ENCODE results near the gene ATP5MG. TPM values are rescaled to one million over a fixed set of nuclear protein-coding genes. Genes with fewer than 3 reads are reported as not detected.

The ATP5MG gene
- total RNA-seq, 6 donors from 2014 or later = 22.2 to 178 (median 58.0) TPM

DNA sequence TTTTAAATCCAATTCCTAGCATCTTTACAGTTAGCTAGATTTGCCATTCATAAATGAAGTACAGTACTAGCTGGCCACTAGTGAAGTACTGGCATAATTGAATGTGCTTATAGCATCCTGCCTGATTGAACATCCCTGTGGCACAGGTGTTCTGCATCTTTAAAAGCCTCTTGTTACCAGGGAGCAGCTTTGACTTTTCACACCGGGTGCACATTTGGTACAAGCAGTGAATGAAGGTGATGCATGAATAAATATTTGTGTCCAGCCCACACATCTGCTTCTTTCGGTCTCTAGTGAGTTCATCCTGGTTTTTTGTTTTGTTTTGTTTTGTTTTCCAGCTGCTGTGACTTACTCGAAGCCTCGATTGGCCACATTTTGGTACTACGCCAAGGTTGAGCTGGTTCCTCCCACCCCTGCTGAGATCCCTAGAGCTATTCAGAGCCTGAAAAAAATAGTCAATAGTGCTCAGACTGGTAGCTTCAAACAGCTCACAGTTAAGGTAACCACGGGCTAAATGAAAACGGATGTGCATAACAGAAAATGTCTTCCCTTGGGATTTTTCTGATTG is 5.3 kb downstream of the ATP5MG start:
- DNase-seq (no peak), ATAC-seq (ENCODE audit: low FRiP score in 2 of 2) (no peak)
- peaks cover 20 to 30% (median 25%) of the 10 kb centered on the region in 4 donors for H3K4me1 ChIP-seq
- no peak overlapping the region for H3K4me3 ChIP-seq
- H3K27ac ChIP-seq = no peak overlapping the region
- peaks cover 0 to 56% (median 26%) of the 10 kb centered on the region in 4 donors for H3K36me3 ChIP-seq
- H3K27me3 ChIP-seq = no peaks in the 10 kb centered on the region
- TF ChIP-seq POLR2A (IDR thresholded peaks at IDR 0.05) = no peak
- no peak for TF ChIP-seq POLR2AphosphoS5 (IDR thresholded peaks at IDR 0.05)
- TF ChIP-seq EP300 (IDR thresholded peaks at IDR 0.05) = no peak
- TF ChIP-seq, protein P1, sequence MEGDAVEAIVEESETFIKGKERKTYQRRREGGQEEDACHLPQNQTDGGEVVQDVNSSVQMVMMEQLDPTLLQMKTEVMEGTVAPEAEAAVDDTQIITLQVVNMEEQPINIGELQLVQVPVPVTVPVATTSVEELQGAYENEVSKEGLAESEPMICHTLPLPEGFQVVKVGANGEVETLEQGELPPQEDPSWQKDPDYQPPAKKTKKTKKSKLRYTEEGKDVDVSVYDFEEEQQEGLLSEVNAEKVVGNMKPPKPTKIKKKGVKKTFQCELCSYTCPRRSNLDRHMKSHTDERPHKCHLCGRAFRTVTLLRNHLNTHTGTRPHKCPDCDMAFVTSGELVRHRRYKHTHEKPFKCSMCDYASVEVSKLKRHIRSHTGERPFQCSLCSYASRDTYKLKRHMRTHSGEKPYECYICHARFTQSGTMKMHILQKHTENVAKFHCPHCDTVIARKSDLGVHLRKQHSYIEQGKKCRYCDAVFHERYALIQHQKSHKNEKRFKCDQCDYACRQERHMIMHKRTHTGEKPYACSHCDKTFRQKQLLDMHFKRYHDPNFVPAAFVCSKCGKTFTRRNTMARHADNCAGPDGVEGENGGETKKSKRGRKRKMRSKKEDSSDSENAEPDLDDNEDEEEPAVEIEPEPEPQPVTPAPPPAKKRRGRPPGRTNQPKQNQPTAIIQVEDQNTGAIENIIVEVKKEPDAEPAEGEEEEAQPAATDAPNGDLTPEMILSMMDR (IDR thresholded peaks at IDR 0.05) = no peak
- no peaks in the 10 kb centered on the region for H3K9me3 ChIP-seq
- 70 to 75% methylated on average over 7 of the region's 7 CpGs for WGBS, 2 donors

DNA sequence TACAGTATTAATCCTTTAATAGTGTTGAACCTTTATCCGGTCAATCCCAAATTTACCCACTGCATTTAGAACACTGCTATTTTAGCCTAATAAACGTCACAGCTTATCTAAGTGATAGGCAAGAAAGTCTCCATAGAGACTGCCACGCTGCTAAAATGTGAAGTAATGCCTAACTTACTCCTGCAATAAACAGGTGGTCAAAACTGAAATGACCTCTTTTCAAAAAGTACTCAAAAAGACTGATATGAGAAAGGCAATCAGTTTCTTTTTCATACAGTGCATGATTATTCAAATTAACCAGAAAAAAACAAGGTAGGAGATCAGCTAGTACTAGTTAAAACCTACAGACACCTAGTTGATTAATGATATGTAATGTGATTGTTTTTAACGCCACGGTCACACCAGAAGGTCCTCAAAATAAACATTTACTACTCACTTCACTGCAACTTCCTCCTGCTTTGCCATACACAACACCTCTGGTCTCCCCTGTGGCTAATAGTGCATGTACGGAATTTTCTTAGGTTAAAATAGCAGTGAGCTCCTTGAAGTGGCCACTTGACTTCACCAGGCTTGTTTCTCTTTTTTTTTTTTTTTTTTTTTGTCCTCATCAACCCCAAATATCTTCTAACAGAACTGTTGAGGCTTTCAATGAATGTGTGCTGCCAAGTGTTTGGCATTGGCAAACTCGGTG is 8.8 kb downstream of the ATP5MG start:
- ATAC-seq (ENCODE audit: low FRiP score in 2 of 2) (no peak), DNase-seq (no peak)
- no peak overlapping the region for H3K27ac ChIP-seq
- peaks cover 0 to 54% (median 31%) of the 10 kb centered on the region in 4 donors for H3K36me3 ChIP-seq
- TF ChIP-seq, protein P1 (IDR thresholded peaks at IDR 0.05) = no peak
- no peaks in the 10 kb centered on the region for H3K27me3 ChIP-seq
- 65 to 69% methylated on average over 7 of the region's 7 CpGs for WGBS, 2 donors
- H3K4me3 ChIP-seq = no peak overlapping the region
- no peaks in the 10 kb centered on the region for H3K9me3 ChIP-seq
- H3K4me1 ChIP-seq = no peaks in the 10 kb centered on the region

DNA sequence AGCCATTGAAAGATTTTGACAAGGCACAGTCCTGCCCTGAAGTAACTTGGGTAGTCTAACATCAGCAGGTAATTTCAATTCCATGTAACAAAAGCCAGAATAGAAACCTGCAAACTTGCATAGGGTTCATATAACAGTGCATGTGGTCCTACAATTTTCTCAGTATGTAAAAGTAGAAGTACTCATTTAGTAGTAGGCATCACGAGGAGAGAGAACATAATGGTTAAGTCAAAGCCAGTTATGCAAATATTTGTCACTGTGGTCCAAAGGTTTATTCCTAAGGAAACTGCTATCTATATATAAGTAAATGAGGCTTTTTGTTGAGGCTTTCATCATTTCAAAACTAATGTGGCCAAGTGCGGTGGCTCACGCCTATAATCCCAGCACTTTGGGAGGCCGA is 10.1 kb downstream of the ATP5MG start:
- ATAC-seq (ENCODE audit: low FRiP score in 2 of 2) (no peak), DNase-seq (no peak)
- TF ChIP-seq POLR2A (IDR thresholded peaks at IDR 0.05) (no peak), EP300 (IDR thresholded peaks at IDR 0.05) (no peak), POLR2AphosphoS5 (IDR thresholded peaks at IDR 0.05) (no peak)
- TF ChIP-seq, protein P1 (IDR thresholded peaks at IDR 0.05) = no peak
- Histone ChIP-seq H3K36me3 (peaks cover 0 to 43% (median 28%) of the 10 kb centered on the region in 4 donors), H3K27me3 (no peaks in the 10 kb centered on the region), H3K9me3 (no peaks in the 10 kb centered on the region), H3K27ac (no peak overlapping the region), H3K4me3 (no peak overlapping the region), H3K4me1 (peaks cover 0 to 5% (median 0%) of the 10 kb centered on the region in 4 donors)
- WGBS, 2 donors = 86 to 97% methylated on average over 4 of the region's 4 CpGs

DNA sequence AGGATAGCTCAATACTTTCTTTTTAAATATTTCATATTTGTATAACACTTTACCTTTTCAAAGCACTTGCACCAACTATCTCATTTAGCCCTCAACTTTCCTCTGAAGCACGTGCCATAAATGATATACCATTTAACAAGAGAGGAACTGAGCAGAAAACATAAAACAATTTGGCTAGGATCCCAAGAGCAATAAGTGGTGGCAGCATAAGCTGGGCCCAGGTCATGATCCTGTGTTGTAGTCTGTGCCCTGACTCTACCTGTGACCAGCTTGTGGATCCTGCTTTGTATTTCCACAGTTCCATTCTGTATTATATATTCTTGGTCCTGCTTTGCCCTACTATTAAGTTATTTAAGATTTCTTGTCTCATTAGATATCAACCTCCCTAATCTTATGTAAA is 11.5 kb downstream of the ATP5MG start:
- H3K36me3 ChIP-seq = peaks cover 0 to 29% (median 15%) of the 10 kb centered on the region in 4 donors
- DNase-seq (no peak), ATAC-seq (ENCODE audit: low FRiP score in 2 of 2) (no peak)
- no peak for TF ChIP-seq EP300 (IDR thresholded peaks at IDR 0.05)
- no peak for TF ChIP-seq POLR2AphosphoS5 (IDR thresholded peaks at IDR 0.05)
- TF ChIP-seq, protein P1 (IDR thresholded peaks at IDR 0.05) = no peak
- peaks cover 0 to 5% (median 0%) of the 10 kb centered on the region in 4 donors for H3K4me1 ChIP-seq
- no peaks in the 10 kb centered on the region for H3K27me3 ChIP-seq
- WGBS, 2 donors = 63 to 73% methylated on average over 1 of the region's 1 CpG
- H3K27ac ChIP-seq = no peak overlapping the region
- no peaks in the 10 kb centered on the region for H3K9me3 ChIP-seq
- H3K4me3 ChIP-seq = no peak overlapping the region
